Body of pancreas (tissue), 4 donors: ENCODE measurements around the gene NRG3. TPM values are rescaled to one million over a fixed set of nuclear protein-coding genes. Genes with fewer than 3 reads are reported as not detected.
A peak's percentile ranks its signal among the peaks of the same experiment; 100 is the strongest.

Experiments used
- ATAC-seq: fragments of 150-250 bp; one replicate; pipeline ENCODE4 v1.9.1; 2016
- DNase-seq, 4 donors: peaks; one replicate each; pipeline ENCODE4 v3.0.0-alpha.2; 2019
- H3K27ac ChIP-seq, 4 donors: fragments of 200-600 bp; sonication (generic); 1 replicate in 3 of 4; 2 replicates in 1 of 4; pipeline versions ENCODE4 v1.5.1 to v1.6.1; 2016 to 2019; ENCODE audit warnings: mild to moderate bottlenecking in 1 of 4, mixed read lengths in 1 of 4, moderate library complexity in 1 of 4
- H3K27me3 ChIP-seq, 2 donors: fragments of 200-600 bp; sonication (generic); one replicate each; pipeline ENCODE4 v1.6.0; 2016; ENCODE audit warnings: mild to moderate bottlenecking in 1 of 2
- H3K36me3 ChIP-seq, 2 donors: fragments of 200-600 bp; sonication (generic); replicated peaks in 1 of 2; 2 replicates each; pipeline ENCODE4 v1.5.1; 2016; ENCODE audit warnings: low read depth in 2 of 2; ENCODE audit not compliant: insufficient read depth in 1 of 2
- H3K4me1 ChIP-seq: fragments of 200-600 bp; sonication (generic); one replicate; pipeline ENCODE4 v1.6.0; 2016
- H3K4me3 ChIP-seq, 2 donors: fragments of 200-600 bp; sonication (generic); 1 replicate in 1 of 2; 2 replicates in 1 of 2; pipeline ENCODE4 v1.5.1; 2016 to 2019
- H3K9me3 ChIP-seq, 3 donors: fragments of 200-600 bp; sonication (generic); 1 replicate in 2 of 3; 2 replicates in 1 of 3; pipeline ENCODE4 v1.5.1; 2016
- POLR2A ChIP-seq, 3 donors: fragments of 450-650 bp; IDR thresholded peaks; one replicate each; pipeline ENCODE4 v1.6.1; 2016; ENCODE audit warnings: antibody characterized with exemption in 3 of 3, mild to moderate bottlenecking in 2 of 3
- WGBS, 2 donors: methylation state at CpG; one replicate each; pipeline ENCODE4 v1.1.5; 2017; 5-methylcytosine and 5-hydroxymethylcytosine counted together
- intact Hi-C: fragments of 100-400 bp; cut with DNase I; formaldehyde crosslinking; loops from one replicate; pipeline ENCODE4 v1.15.1; 2023
- total RNA-seq, 2 donors: library from RNA; depleted of rRNA; stranded (reverse); fragments of >200 nt; gene quantifications; one replicate each; pipeline ENCODE4 v1.1.0, GENCODE V29; 2016
- TF ChIP-seq, protein P1 (sequence below), 7 experiments: fragments of 450-650 bp in 4 of 7; fragments of 200-600 bp in 3 of 7; sonication (generic) in 3 of 7; IDR thresholded peaks; one replicate each; pipeline ENCODE4 v1.5.1; 2016 to 2019; ENCODE audit warnings: antibody characterized with exemption in 7 of 7

The NRG3 gene
- under 1 TPM in 1 of 2 donors, not detected in 1; 0.26 TPM for total RNA-seq

DNA sequence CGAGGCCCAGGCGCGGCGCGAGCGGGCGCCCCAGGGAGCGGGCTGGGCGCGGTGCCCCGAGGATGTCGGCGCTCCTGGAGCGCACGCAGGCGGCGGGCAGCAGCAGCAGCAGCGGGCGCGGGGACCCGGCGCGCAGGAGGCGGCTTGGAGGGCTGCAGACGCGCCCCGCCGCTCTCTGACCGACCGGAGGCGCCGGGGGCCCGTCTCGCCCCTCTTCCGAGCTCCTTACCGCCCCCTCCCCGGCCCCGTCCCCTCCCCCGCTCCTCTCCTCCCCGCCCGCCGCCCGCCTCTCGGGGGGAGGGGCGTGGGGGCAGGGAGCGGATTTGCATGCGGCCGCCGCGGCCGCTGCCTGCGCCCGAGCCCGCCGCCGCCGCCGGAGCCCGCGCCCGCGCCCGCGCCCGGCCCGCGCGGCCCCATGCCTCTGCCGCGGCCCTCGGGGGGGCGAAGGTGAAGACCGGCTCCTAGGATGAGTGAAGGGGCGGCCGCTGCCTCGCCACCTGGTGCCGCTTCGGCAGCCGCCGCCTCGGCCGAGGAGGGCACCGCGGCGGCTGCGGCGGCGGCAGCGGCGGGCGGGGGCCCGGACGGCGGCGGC lies at the start of gene NRG3:
Gene NRG3, plus strand, starts transcription at position 320 of the 592 bp plus-strand sequence.
- Histone ChIP-seq H3K27ac (no peak within 1 kb of the TSS), H3K36me3 (no peaks in the 10 kb centered on the region), H3K4me3 (no peak within 1 kb of the TSS), H3K27me3 (peaks cover 0 to 26% of the 10 kb centered on the region in 2 donors), H3K9me3 (no peaks in the 10 kb centered on the region), H3K4me1 (peaks cover 20% of the 10 kb centered on the region)
- intact Hi-C loops: no loop called here
- peak; percentile 20 for ATAC-seq
- WGBS, 2 donors: 2% methylated on average over 66 of the region's 95 CpGs; no CpG with 5 or more reads in 1 of the 2 donors
- DNase-seq: peak in 2 of 4 donors; percentile 11 to 23
- TF ChIP-seq, protein P1, sequence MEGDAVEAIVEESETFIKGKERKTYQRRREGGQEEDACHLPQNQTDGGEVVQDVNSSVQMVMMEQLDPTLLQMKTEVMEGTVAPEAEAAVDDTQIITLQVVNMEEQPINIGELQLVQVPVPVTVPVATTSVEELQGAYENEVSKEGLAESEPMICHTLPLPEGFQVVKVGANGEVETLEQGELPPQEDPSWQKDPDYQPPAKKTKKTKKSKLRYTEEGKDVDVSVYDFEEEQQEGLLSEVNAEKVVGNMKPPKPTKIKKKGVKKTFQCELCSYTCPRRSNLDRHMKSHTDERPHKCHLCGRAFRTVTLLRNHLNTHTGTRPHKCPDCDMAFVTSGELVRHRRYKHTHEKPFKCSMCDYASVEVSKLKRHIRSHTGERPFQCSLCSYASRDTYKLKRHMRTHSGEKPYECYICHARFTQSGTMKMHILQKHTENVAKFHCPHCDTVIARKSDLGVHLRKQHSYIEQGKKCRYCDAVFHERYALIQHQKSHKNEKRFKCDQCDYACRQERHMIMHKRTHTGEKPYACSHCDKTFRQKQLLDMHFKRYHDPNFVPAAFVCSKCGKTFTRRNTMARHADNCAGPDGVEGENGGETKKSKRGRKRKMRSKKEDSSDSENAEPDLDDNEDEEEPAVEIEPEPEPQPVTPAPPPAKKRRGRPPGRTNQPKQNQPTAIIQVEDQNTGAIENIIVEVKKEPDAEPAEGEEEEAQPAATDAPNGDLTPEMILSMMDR (IDR thresholded peaks at IDR 0.05): no peak
- no peak for TF ChIP-seq POLR2A (IDR thresholded peaks at IDR 0.05)

- Histone ChIP-seq H3K4me1 (no peaks in the 10 kb centered on the region), H3K27me3 (no peaks in the 10 kb centered on the region), H3K4me3 (no peak overlapping the region), H3K36me3 (no peaks in the 10 kb centered on the region), H3K9me3 (no peaks in the 10 kb centered on the region), H3K27ac (no peak overlapping the region)
- ATAC-seq: no peak
- DNase-seq: no peak
- intact Hi-C loops: no loop called here
- TF ChIP-seq POLR2A (IDR thresholded peaks at IDR 0.05): no peak
- TF ChIP-seq, protein P1 (IDR thresholded peaks at IDR 0.05): no peak
- 39 to 55% methylated on average over 4 of the region's 4 CpGs for WGBS, 2 donors
Observed at GRCh38 chr10:81828251-81828650, 46.7 kb upstream of the NRG3 start.

GRCh38 chr10:81831060-81831459 lies 43.9 kb upstream of the NRG3 start:
- TF ChIP-seq, protein P1 (IDR thresholded peaks at IDR 0.05): no peak
- TF ChIP-seq POLR2A (IDR thresholded peaks at IDR 0.05): no peak
- Histone ChIP-seq H3K4me3 (no peak overlapping the region), H3K36me3 (no peaks in the 10 kb centered on the region), H3K27ac (no peak overlapping the region), H3K27me3 (no peaks in the 10 kb centered on the region), H3K4me1 (no peaks in the 10 kb centered on the region), H3K9me3 (no peaks in the 10 kb centered on the region)
- DNase-seq (no peak), ATAC-seq (no peak)
- intact Hi-C loops: no loop called here
- WGBS, 2 donors: 84 to 90% methylated on average over 15 of the region's 15 CpGs

- no peaks in the 10 kb centered on the region for H3K36me3 ChIP-seq
- ATAC-seq: no peak
- no peaks in the 10 kb centered on the region for H3K9me3 ChIP-seq
- H3K27me3 ChIP-seq: no peaks in the 10 kb centered on the region
- no peak for DNase-seq
- TF ChIP-seq, protein P1 (IDR thresholded peaks at IDR 0.05): no peak
- TF ChIP-seq POLR2A (IDR thresholded peaks at IDR 0.05): no peak
- H3K27ac ChIP-seq: no peak overlapping the region
- intact Hi-C loops: no loop called here
- peaks cover 7% of the 10 kb centered on the region for H3K4me1 ChIP-seq
- no peak overlapping the region for H3K4me3 ChIP-seq
Observed at GRCh38 chr10:81838950-81839349, 36.0 kb upstream of the NRG3 start.

DNA sequence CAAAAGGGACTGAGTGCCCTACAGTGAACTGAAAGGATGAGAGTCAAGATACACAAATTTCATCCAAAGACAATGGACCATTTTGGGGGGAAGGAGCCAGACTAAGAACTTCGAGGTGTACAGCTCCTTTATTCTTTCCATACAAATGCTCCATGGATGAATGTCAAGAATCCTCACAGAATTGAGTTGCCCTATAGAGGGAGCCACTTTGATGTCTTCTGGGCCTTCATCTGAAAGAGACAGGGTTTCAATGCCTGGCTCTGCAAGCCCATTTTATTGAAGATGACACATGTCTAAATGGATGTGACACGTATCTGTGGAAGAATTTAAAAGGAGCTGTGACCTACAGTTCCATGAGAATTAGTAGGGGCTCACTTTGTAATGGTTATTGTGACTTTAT lies 32.0 kb upstream of the NRG3 start:
- ATAC-seq: no peak
- intact Hi-C loops: no loop called here
- H3K27me3 ChIP-seq: no peaks in the 10 kb centered on the region
- WGBS, 2 donors: 64 to 74% methylated on average over 2 of the region's 2 CpGs
- H3K4me1 ChIP-seq: peaks cover 7% of the 10 kb centered on the region
- TF ChIP-seq, protein P1 (IDR thresholded peaks at IDR 0.05): no peak
- no peak for TF ChIP-seq POLR2A (IDR thresholded peaks at IDR 0.05)
- no peaks in the 10 kb centered on the region for H3K36me3 ChIP-seq
- H3K4me3 ChIP-seq: no peak overlapping the region
- no peak for DNase-seq
- no peak overlapping the region for H3K27ac ChIP-seq
- H3K9me3 ChIP-seq: no peaks in the 10 kb centered on the region
